ENCODE results near the gene COL23A1.
A peak's percentile ranks its signal among the peaks of the same experiment; 100 is the strongest.

Gene COL23A1

DNA sequence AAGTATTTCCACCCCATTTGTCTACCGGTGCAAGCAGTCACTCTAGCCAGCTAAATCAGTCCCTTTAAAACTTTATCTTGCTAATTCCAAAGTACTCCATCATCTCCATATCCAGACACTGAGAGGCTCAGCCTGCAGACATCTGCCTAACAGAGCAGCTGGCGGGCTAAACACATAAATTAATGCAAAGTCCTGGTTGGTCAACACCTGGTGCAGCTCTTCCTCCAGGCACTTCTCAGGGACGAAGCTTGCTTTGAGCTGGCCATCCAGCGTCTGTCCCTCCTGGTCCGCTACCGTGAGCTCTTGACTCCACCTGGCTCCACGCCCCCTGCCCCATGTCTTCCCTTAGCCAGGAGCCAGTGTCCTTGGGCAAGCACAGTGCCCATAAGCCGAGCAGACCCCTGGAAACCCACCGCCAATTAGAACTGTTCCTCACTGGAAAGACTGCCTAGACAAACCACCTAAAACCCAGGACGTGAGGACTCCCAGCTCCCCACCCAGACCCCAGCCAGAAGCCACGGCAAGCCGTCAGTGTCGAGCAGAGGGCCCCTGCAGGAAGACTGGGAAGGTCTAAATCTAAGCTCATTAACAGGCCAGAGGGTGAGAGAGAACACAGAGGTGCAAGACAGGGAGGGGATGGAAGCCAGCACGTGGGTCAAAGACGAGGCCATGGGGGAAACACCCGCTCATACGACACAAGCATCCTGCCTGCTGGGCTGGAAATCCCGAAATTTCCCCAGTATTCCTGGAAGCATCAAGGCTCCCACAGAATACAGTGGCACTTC, 120.0 kb downstream of the COL23A1 start:
- DNase-seq: no peak

DNA sequence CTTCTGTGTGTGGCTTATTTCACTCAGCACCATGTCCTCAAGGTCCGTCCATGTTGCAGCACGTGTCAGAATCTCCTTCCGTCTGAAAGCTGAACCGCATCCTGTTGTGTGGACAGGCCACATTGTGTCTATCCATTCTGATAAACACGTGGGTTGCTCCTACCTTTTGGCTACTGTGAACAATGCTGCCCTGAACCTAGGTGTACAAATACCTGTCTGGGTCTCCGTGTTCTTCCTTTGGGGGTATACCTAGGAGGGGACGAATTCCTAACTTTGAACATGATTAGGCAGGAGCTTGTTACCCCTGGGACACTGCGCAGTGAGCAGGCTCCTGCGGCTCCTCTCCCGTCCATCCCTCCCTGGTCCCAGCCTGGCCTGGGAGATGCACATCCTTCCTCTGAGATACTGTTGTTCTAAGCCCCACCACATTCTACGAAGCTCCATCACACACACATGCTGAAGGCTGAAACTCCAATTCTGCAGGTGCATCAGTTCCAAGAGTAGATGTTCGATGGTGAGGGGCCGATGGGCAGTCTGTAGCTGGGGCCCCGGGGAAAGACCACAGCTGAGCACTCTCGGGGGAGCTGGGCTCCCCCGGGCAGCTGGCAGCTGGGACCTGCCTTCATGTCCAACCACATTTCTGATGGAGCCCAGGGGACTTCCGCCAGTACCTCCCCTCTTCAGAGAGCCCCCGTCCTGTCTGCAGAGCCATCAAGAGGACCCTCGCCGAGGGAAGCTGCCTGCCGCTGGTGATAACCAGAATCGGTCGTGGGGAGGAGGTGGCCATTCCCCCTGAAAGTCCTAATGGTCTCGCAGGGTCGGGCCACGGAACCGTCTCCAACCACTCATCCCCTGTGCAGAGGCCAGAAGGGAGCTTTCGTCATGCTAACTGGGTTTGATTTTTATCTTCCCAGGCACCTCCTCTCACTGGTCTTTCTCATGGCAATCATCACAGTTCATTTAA, 120.9 kb downstream of the COL23A1 start:
- peak; percentile 24 for DNase-seq

DNA sequence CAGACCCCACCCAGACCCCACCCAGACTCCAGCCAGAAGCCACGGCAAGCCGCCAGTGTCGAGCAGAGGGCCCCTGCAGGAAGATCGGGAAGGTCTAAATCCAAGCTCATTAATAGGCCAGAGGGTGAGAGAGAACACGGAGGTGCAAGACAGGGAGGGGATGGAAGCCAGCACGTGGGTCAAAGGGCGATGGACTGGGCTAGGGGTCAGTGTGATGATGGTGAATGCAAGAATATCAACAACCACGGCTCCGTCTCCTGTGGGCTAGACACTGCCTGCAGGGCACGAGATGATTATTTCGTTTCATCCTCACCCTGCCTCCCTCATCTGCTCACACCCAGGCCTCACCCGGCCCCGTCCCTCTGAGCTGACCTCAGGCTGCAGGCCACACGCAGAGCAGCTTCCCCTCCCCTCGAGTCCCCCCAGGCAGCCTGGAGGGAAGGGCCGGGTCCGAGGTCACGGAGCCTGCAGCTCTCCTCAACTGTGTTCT, 122.0 kb downstream of the COL23A1 start:
- DNase-seq: peak; percentile 32

DNA sequence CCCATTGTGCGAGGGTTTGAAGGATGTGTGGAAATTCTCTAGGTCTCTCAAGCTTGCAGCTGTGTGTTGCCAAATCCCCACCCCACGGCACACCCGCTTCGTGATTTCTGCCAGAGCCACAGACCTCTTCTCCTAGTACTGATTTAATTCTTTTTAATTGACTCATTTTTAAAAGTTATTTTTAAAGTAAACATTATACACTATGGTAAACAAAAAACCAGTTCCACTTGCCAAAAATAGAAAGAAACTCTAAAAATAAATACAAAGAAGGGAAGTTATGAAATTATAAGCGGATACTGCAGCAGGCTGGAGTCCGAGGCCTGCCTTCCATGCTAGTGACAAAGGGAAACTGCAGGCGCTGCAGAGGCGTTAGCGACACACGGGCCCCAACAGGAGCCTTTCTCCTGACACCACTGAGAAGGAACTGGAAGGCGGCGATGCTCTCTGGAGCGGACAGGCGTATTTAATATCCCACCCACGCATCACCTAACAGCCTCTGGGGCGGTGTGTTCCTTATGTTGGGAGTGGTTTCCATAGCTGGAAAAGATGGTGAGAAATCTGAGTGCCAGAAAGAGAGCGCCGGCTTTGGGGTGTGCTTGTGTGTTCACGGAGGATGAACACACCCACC, 122.5 kb downstream of the COL23A1 start:
- DNase-seq: peak; percentile 33

- DNase-seq: peak; percentile 19
Measured at GRCh38 chr5:178467205-178467567, 123.0 kb downstream of the COL23A1 start.

DNA sequence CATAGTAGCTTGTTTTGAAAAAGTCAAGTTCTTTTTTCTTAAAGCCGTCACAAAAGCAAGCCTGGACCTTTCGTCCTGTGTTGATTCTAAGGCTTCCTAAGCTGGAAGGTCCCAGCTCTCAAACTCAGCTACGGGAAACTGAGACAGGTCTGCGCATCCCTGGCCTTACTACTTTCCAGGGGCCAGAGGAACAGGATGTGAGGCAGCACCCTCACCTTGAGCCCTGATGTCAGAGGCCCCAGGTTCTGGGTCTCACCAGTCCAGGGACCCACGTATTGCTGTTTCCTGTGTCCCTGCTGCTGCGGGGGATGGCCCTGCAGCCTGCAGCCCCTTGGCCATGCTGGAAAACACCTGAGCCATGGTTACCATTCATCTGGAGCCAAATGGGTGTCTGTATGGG, 123.9 kb downstream of the COL23A1 start:
- DNase-seq: no peak

DNA sequence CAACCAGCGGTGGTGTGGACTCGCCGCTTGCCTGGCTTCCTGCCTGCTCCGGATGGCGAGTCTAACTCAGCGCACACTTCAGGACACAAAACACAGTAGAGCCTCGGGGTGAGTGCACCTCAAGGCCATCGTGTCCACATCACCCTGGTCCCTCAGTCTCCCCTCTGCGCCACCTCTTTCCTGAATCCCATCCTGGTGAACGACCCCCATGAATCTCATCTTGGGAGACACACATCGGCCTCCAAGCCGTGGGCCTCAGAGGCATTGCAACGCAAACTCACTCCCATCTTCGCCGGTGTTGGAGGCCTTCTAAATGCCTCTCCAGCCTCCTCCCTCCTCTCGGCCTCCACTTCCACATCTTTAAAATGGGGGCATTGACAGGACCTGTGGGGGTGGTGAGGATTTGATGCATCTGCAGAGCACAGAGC, 124.3 kb downstream of the COL23A1 start:
- DNase-seq: no peak

DNA sequence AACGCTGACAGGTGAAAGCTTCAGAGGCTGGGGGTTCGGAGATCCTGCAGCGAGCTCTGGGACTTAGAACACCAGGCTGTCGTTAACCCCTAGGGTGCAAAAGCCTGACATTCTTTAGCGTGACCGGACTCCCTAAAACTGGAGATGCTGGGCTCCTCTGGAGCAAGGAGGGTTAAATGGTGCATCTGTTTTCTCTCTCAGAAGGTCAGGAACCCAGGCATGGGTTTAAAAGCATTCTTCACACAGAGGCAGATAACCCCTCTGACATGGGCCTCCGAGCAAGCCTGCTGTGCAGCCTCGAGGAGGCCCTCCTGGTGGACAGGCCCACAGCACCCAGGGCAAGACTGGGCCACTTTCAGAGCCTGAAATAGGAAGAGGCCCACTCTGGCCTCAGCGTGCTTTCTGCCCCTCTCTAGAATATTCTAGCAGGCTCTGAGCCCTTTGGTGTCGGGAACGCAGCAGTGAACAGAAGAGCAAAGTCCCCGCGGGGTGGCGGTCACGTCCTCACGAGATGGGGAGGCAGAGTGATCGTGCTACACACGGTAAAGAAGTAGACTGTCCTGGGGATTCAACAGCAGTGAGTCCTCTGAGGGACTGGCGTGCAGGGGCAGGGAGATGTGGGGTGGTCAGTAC, 124.8 kb downstream of the COL23A1 start:
- no peak for DNase-seq

DNA sequence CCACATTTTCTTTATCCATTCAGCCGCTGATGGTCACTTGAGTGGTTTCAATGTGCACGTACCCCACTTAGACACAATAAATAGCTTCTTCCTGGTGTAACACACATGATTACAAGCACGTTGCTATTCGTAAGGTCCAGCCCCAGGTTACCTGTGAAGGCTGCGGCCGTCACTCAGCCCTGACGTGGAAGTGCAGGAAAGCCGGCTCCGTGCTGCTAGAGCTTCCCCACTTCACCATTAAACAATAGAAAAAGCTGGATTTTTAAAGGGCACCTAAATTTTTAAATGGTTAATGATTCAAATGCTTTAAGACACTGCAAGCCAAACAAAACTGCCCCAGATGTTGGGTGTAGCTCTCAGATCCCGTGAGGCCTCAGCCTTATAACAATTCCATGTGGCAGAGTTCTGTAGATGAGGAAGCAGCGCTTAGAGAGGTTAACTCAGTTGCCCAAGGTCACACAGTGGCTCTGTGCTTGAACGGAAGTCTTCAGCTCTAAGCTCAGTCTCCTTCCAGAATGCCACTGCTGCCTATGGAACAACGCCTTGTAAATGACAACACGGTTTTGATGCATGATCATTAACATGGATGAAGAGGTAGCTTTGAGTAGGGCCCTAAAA, 125.7 kb downstream of the COL23A1 start:
- DNase-seq: no peak

GRCh38 chr5:178463321-178464155, 126.7 kb downstream of the COL23A1 start:
- no peak for DNase-seq

GRCh38 chr5:178462816-178463215, 127.4 kb downstream of the COL23A1 start:
- no peak for DNase-seq

GRCh38 chr5:178462076-178462475, 128.1 kb downstream of the COL23A1 start:
- DNase-seq: no peak

DNA sequence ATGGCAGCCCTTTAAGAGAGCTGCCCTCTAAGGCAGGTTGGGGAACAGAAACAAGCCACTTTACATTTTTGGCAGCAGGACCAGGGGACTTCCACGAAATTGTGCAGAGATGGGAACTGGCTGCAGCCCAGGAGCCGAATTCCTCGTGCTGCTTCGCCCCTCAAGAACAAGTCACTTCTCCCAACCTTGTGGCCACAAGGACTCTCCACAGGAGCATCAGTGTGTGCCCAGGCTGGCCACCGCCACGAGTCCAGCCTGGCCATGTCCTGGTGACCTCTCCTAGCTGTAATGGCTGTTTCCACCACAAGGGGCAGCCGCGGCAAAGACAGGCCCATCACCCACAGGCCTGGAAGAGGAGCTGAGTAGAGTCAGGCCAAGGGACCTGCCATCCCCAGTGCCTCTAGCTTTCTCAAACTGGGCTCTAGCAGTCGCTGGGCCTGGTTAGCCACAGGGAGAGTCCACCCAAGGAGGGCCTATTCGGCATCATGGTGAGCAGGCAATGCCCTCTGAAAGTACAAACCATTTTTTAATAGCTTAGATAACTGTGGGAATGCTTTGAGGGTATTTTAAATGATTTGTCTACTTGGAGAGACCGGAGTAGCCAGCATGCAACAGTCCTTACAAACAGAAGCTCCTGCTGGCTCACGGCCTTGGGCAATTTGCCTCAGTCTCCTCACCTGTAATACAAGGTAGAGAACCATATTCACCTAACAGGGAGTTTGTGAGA, 129.0 kb downstream of the COL23A1 start:
- DNase-seq: peak; percentile 79

DNA sequence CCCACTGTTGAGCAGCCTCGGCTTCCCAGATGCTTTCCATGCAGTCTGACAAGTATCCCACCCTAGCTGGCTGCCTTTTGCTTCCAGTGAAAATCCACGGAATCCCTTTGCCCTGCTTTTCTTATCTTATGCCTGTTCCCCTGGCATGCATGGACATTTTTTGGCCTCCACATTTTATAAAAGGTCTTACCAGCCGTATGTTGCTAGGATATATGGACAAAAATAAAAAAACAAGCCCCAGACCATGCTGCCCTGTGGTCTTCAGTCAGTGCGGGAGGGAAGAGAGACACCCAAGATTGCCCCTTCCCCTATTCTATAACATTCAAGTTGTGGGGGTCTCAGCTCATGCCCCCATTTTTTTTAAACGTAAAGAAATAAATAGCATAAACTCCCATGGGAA, 129.6 kb downstream of the COL23A1 start:
- DNase-seq: peak; percentile 40

DNA sequence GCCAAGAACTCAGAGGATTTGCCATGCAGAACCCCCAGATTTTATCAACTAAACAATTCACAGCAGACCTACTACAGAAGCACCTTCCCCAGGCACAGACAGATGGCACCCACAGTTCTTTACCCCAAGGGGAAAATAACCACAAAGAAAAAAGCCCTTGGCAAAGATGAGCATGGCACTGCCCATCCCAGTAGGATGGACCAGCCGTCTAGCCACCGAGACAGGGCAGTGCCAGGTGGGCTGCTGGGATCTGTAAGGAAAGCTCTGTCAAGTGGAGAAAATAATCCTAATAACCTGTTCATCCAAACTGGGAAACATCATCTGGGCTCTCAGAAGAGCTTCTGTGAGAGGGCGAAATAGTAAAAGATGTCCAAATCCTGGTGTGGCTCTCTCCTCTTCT, 130.0 kb downstream of the COL23A1 start:
- DNase-seq: no peak

DNA sequence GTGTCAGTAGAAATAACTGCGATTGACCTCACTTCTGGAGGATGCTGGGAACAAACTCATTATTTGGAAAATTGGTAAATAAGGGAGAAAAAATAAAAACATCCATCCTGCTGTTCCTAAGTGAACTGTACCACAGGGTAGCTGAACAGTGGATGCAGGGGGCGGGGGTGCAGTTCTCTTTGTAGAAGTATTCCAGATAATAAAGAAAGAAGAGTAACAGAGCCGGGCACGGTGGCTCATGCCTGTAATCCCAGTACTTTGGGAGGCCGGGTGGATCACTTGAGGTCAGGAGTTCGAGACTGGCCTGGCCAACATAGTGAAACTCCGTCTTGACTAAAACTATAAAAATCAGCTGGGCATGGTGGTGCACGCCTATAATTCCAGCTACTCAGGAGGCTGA, 132.1 kb downstream of the COL23A1 start:
- DNase-seq: no peak

DNA sequence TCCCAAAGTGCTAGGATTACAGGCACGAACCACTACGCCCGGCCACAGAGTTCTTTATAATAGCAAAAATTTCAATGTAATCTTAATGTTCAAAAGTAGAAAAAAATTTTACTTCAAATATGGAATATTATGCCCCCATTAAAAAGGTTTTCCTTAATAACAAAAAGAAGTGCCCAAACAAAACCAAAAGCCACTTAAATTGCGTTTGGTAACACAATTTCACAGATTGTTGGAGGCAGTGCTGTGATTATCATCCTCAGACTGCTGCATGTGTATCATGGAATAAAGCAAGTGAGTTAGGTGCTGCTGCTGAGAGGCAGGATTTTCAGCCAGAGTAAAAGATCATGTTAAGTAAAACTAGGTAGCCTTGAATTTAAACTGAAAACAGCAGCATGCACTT, 132.7 kb downstream of the COL23A1 start:
- DNase-seq: no peak

- no peak for DNase-seq
Measured at GRCh38 chr5:178455480-178455835, 134.7 kb downstream of the COL23A1 start.

- no peak for DNase-seq
Measured at GRCh38 chr5:178454821-178455479, 135.2 kb downstream of the COL23A1 start.

DNA sequence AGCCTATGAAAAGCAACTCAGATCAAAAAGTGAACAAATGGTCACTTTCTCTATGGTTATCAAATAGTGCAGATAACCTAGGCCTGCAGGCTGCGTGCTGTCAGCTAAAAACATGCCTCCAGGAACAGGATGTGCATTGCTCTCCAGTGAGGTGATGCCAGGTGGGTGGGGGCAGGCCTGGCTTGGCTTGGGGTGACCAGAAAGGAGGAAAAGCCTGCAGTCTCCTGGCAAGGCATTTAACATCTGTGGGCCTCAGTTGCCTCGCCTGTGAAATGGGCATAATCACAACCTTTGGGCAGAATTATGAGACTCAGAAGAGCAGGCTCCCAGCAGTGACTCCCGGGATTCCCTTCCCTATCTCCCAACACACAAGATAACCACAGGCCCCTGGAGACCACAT, 135.9 kb downstream of the COL23A1 start:
- DNase-seq: no peak
